Measurements from ENCODE around the gene FAM170B. TPM values are rescaled to one million over a fixed set of nuclear protein-coding genes. Genes with fewer than 3 reads are reported as not detected.

Gene FAM170B
- total RNA-seq, 1 donor from 2014 or later, result not detected

DNA sequence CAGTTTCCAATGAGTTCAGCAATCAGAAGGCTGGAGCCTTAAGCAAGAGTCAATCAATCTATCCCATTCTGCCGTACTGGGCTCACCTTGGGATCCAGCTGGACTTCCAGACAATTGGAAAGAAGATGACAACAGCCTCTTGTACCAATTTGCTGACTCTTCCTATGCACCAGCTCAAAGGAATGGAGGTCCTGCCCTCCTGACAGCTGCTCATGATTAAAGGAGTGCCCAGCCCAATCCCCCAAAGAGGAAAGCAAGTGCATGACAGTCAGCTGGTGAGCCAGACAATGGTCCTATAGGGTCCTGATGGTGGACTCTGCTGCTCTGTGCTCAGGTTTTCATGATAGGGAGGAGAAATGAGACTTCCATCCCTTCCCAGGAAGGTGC, 43.6 kb downstream of the FAM170B start:
- Mint-ChIP-seq H3K27me3 (ENCODE audit: unreplicated experiment) (no peaks in the 10 kb centered on the region), H3K27ac (ENCODE audit: unreplicated experiment) (no peak overlapping the region)

DNA sequence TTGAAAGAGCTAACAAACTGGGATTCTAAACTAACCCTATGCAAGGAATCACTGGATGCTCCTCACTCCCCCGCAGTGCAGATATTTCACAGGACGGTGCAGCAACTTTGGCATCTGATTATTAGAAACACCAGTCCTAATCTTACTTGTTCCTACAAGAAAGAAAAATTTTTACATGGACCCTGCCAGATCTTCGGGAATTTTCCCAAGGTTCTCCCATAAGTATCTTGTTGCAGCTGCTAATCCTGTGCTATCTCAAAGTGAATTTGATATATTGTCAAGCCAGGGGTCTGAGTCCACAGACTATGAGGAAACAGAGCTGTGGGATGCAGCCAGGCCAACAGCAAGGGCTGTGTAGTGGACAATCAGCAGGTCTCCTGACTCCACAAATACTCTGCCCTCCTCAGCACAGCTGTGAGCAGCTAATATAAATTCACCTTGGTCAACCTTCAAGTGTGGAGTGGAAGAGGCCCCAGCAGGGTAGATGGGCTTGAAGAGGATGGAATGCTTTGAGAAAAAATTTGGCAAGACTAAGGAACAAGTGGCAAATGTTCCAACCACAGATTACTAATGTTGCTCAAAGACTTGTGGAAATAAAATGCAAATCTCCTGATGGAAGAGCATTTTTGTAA, 44.1 kb downstream of the FAM170B start:
- H3K36me3 Mint-ChIP-seq (ENCODE audit: unreplicated experiment), result peaks cover 19% of the 10 kb centered on the region
- H3K9me3 Mint-ChIP-seq (ENCODE audit: unreplicated experiment), result peaks cover 5% of the 10 kb centered on the region
- no peak overlapping the region for H3K4me3 Mint-ChIP-seq (ENCODE audit: unreplicated experiment)
- no peak for DNase-seq
- TF ChIP-seq, protein P1, sequence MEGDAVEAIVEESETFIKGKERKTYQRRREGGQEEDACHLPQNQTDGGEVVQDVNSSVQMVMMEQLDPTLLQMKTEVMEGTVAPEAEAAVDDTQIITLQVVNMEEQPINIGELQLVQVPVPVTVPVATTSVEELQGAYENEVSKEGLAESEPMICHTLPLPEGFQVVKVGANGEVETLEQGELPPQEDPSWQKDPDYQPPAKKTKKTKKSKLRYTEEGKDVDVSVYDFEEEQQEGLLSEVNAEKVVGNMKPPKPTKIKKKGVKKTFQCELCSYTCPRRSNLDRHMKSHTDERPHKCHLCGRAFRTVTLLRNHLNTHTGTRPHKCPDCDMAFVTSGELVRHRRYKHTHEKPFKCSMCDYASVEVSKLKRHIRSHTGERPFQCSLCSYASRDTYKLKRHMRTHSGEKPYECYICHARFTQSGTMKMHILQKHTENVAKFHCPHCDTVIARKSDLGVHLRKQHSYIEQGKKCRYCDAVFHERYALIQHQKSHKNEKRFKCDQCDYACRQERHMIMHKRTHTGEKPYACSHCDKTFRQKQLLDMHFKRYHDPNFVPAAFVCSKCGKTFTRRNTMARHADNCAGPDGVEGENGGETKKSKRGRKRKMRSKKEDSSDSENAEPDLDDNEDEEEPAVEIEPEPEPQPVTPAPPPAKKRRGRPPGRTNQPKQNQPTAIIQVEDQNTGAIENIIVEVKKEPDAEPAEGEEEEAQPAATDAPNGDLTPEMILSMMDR (IDR thresholded peaks at IDR 0.05; ENCODE audit: partially characterized antibody, unreplicated experiment), result no peak
- H3K4me1 Mint-ChIP-seq (ENCODE audit: low read depth, unreplicated experiment), result no peaks in the 10 kb centered on the region
- no peaks in the 10 kb centered on the region for H3K27me3 Mint-ChIP-seq (ENCODE audit: unreplicated experiment)
- no peak overlapping the region for H3K27ac Mint-ChIP-seq (ENCODE audit: unreplicated experiment)

More for the DNA sequence above, 43.6 kb downstream of the FAM170B start:
- TF ChIP-seq, protein P1 (IDR thresholded peaks at IDR 0.05; ENCODE audit: partially characterized antibody, unreplicated experiment), result no peak
- Mint-ChIP-seq H3K36me3 (ENCODE audit: unreplicated experiment) (peaks cover 19% of the 10 kb centered on the region), H3K4me1 (ENCODE audit: low read depth, unreplicated experiment) (no peaks in the 10 kb centered on the region), H3K4me3 (ENCODE audit: unreplicated experiment) (no peak overlapping the region), H3K9me3 (ENCODE audit: unreplicated experiment) (peaks cover 5% of the 10 kb centered on the region)
- DNase-seq, result no peak

DNA sequence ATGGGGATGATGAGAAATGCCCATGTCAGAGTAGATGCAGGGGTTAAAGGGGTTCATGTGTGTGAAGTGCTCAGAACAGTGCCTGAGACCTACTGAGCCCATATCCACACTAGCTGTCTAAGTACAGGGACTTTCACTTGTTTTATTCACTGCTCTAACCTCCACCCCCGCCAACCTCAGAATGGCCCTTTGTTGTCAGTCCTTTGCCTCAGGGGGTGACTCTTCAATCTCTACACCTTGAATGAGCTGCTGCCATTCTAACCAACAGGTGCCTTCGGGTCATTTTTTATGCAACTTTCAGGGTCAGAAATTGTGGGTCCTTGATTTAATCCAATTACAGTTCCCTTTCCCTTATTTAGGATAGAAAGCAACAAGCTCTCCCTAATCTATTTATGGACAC, 44.7 kb downstream of the FAM170B start:
- Mint-ChIP-seq H3K27me3 (ENCODE audit: unreplicated experiment) (no peaks in the 10 kb centered on the region), H3K4me3 (ENCODE audit: unreplicated experiment) (no peak overlapping the region), H3K9me3 (ENCODE audit: unreplicated experiment) (peaks cover 5% of the 10 kb centered on the region), H3K4me1 (ENCODE audit: low read depth, unreplicated experiment) (no peaks in the 10 kb centered on the region), H3K27ac (ENCODE audit: unreplicated experiment) (no peak overlapping the region), H3K36me3 (ENCODE audit: unreplicated experiment) (peaks cover 19% of the 10 kb centered on the region)
- DNase-seq, result no peak
- TF ChIP-seq, protein P1 (IDR thresholded peaks at IDR 0.05; ENCODE audit: partially characterized antibody, unreplicated experiment), result no peak

DNA sequence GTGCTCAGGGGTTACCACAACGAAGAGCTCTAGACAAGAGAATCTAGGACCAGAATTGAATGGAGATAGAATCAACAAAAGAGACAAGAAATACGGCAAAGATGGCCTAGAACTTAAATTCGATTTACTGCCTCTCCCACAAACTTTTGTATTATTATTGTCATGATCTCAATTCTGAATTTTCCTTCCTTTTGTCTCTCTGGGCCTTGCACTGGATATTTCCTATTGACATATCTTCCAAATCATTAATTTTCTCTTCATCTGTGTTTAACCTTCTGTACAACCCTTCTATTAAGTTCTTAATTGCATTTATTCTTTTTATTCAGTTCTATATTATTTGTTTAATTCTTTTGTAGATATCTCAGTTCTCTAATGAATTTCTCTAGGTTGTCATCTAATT, 46.9 kb downstream of the FAM170B start:
- Mint-ChIP-seq H3K36me3 (ENCODE audit: unreplicated experiment) (peaks cover 19% of the 10 kb centered on the region), H3K9me3 (ENCODE audit: unreplicated experiment) (peaks cover 9% of the 10 kb centered on the region), H3K27me3 (ENCODE audit: unreplicated experiment) (no peaks in the 10 kb centered on the region), H3K27ac (ENCODE audit: unreplicated experiment) (no peak overlapping the region), H3K4me1 (ENCODE audit: low read depth, unreplicated experiment) (peaks cover 14% of the 10 kb centered on the region), H3K4me3 (ENCODE audit: unreplicated experiment) (no peak overlapping the region)
- DNase-seq, result no peak
- TF ChIP-seq, protein P1 (IDR thresholded peaks at IDR 0.05; ENCODE audit: partially characterized antibody, unreplicated experiment), result no peak

DNA sequence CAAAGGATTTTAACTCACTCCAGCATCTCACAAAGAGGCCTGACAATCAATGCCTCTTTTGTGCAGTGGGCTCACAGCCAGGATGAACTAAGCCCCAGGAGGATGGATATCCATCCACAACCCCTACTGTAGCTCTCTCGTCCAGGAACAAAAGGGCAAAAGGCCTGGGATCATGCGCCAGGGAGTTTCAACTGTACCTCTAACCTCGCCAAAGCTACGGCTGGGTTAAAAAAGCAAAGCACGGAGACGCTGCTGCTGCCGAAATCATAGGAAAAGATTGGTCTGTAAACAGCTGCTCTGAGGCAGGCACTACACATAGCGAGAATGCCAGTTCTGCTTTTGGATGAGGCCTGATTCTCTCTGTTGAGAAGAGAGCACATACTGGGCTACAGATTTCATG, 50.6 kb downstream of the FAM170B start:
- Mint-ChIP-seq H3K9me3 (ENCODE audit: unreplicated experiment) (peaks cover 9% of the 10 kb centered on the region), H3K36me3 (ENCODE audit: unreplicated experiment) (peaks cover 11% of the 10 kb centered on the region), H3K27me3 (ENCODE audit: unreplicated experiment) (no peaks in the 10 kb centered on the region), H3K4me1 (ENCODE audit: low read depth, unreplicated experiment) (peaks cover 23% of the 10 kb centered on the region), H3K4me3 (ENCODE audit: unreplicated experiment) (peak overlapping the region; percentile 20), H3K27ac (ENCODE audit: unreplicated experiment) (peak overlapping the region; percentile 69)
- DNase-seq, result no peak
- TF ChIP-seq, protein P1 (IDR thresholded peaks at IDR 0.05; ENCODE audit: partially characterized antibody, unreplicated experiment), result no peak
